GM12878 (cell line): Measurements from ENCODE around the gene DNAH9. TPM values are rescaled to one million over a fixed set of nuclear protein-coding genes. Genes with fewer than 3 reads are reported as not detected.

ENCODE experiments used
- ATAC-seq: fragments of 200-7000 bp; cut with Tn5 transposase; 3 replicates; pipeline ENCODE4 v1.9.1; 2020; ENCODE audit warnings: mild to moderate bottlenecking, moderate library complexity
- BruUV-seq: library from RNA; stranded (reverse); fragments of 400-500 nt; replicated peaks from 2 replicates; lab custom pipeline; 2021; lab: Mats Ljungman, UMichigan
- CTCF ChIA-PET: fragments of 300-600 bp; sonication (Branson Sonifier 250); formaldehyde crosslinking; extraction: SDS; loops from one replicate; lab custom pipeline; 2021; ENCODE audit warnings: inconsistent platforms; lab: Yijun Ruan, JAX
- POLR2A ChIA-PET: fragments of 350-600 bp; formaldehyde crosslinking; extraction: SDS; loops from one replicate; lab custom pipeline; 2021; ENCODE audit warnings: inconsistent platforms; lab: Charles Lee
- RAD21 ChIA-PET: fragments of 300-600 bp; sonication (Branson Sonifier 250); formaldehyde crosslinking; loops from one replicate; lab custom pipeline; 2023; ENCODE audit warnings: antibody characterized with exemption; ENCODE audit not compliant: unreplicated experiment; lab: Charles Lee
- SMC1A ChIA-PET: fragments of 300-600 bp; sonication (Branson Sonifier 250); formaldehyde crosslinking; loops from one replicate; lab custom pipeline; 2023; ENCODE audit not compliant: unreplicated experiment, uncharacterized antibody; lab: Charles Lee
- DNase-seq: peaks from one replicate; pipeline ENCODE4 v3.0.0-alpha.2; 2011; ENCODE audit warnings: low read depth, low spot score
- FAIRE-seq: peaks from 3 replicates; lab custom pipeline; 2011; peaks lifted over from hg19 to GRCh38; lab: Jason Lieb, UNC
- H2AFZ ChIP-seq: 2 replicates; pipeline ENCODE4 v1.6.0; 2011; ENCODE audit warnings: low read depth, low read length, control low read depth; ENCODE audit not compliant: control insufficient read depth
- H3K27ac ChIP-seq: 2 replicates; pipeline ENCODE4 v1.5.1; 2011; ENCODE audit warnings: control low read depth; ENCODE audit not compliant: control insufficient read depth, insufficient read depth
- H3K27me3 ChIP-seq, 2 experiments: replicated peaks in 1 of 2; 2 replicates each; pipeline versions ENCODE4 v1.6.0 to v1.6.1; 2011; ENCODE audit warnings: low read length in 1 of 2; ENCODE audit not compliant: control insufficient read depth in 2 of 2, insufficient read depth in 2 of 2
- H3K36me3 ChIP-seq, 2 experiments: 2 replicates each; pipeline ENCODE4 v1.5.1; 2011; ENCODE audit warnings: low read length in 1 of 2; ENCODE audit not compliant: control insufficient read depth in 2 of 2, insufficient read depth in 2 of 2
- H3K4me1 ChIP-seq: 2 replicates; pipeline ENCODE4 v1.6.1; 2011; ENCODE audit warnings: mild to moderate bottlenecking, low read length, moderate library complexity, mixed read lengths; ENCODE audit not compliant: control insufficient read depth, insufficient read depth
- H3K4me2 ChIP-seq: 2 replicates; pipeline ENCODE4 v1.6.0; 2011; ENCODE audit warnings: control low read depth; ENCODE audit not compliant: control insufficient read depth, insufficient read depth
- H3K4me3 ChIP-seq: fragments of 200-600 bp; sonication (generic); 2 replicates; pipeline ENCODE4 v1.5.1; 2016
- H3K79me2 ChIP-seq: 2 replicates; pipeline ENCODE4 v1.6.0; 2011; ENCODE audit warnings: low read length; ENCODE audit not compliant: control insufficient read depth, insufficient read depth
- H3K9ac ChIP-seq: 2 replicates; pipeline ENCODE4 v1.8.0; 2011; ENCODE audit warnings: low read length, control low read depth, mixed read lengths; ENCODE audit not compliant: control insufficient read depth, insufficient read depth
- H3K9me3 ChIP-seq: replicated peaks from 3 replicates; pipeline ENCODE4 v1.5.1; 2011; ENCODE audit warnings: mild to moderate bottlenecking, low read length; ENCODE audit not compliant: control insufficient read depth, insufficient read depth
- H4K20me1 ChIP-seq: 2 replicates; pipeline ENCODE4 v1.6.0; 2011; ENCODE audit not compliant: control insufficient read depth, insufficient read depth
- CHD1 ChIP-seq: IDR thresholded peaks from 2 replicates; pipeline ENCODE4 v1.6.1; 2012; ENCODE audit warnings: low read depth, low read length, improper control_type of control experiment
- CHD2 ChIP-seq: IDR thresholded peaks from 2 replicates; pipeline ENCODE4 v1.6.1; 2011; ENCODE audit warnings: low read depth, low read length, improper control_type of control experiment, borderline replicate concordance
- DPF2 ChIP-seq: fragments of 450-650 bp; IDR thresholded peaks from 2 replicates; pipeline ENCODE4 v1.6.1; 2017; ENCODE audit warnings: mild to moderate bottlenecking
- ESRRA ChIP-seq: IDR thresholded peaks from 2 replicates; pipeline ENCODE4 v1.6.1; 2012; ENCODE audit warnings: mild to moderate bottlenecking, low read length, improper control_type of control experiment
- GATAD2B ChIP-seq: fragments of 450-650 bp; conservative IDR thresholded peaks from 2 replicates; pipeline ENCODE4 v1.6.1; 2017; ENCODE audit warnings: low read depth, mild to moderate bottlenecking, moderate library complexity
- IRF5 ChIP-seq: fragments of 450-650 bp; IDR thresholded peaks from 2 replicates; pipeline ENCODE4 v1.6.1; 2017; ENCODE audit warnings: borderline replicate concordance
- MYB ChIP-seq: fragments of 150-350 bp; IDR thresholded peaks from 2 replicates; pipeline ENCODE4 v1.6.1; 2014; ENCODE audit warnings: mild to moderate bottlenecking, low read depth, low read length, borderline replicate concordance
- NR2C2 ChIP-seq: IDR thresholded peaks from 2 replicates; pipeline ENCODE4 v1.6.1; 2011; ENCODE audit warnings: borderline replicate concordance, low read depth; ENCODE audit not compliant: control insufficient read depth, insufficient read length
- SKIL ChIP-seq: fragments of 450-650 bp; IDR thresholded peaks from 2 replicates; pipeline ENCODE4 v1.6.1; 2017; ENCODE audit warnings: mild to moderate bottlenecking, low read depth, inconsistent platforms; ENCODE audit not compliant: poor library complexity, severe bottlenecking
- USF2 ChIP-seq: IDR thresholded peaks from 2 replicates; pipeline ENCODE4 v1.6.1; 2011; ENCODE audit warnings: low read depth, low read length, improper control_type of control experiment, borderline replicate concordance
- ZBTB4 ChIP-seq: fragments of 450-650 bp; formaldehyde crosslinking; IDR thresholded peaks from 2 replicates; pipeline ENCODE4 v1.4.0; 2022; ENCODE audit warnings: mild to moderate bottlenecking, moderate library complexity
- ZNF217 ChIP-seq: fragments of 450-650 bp; IDR thresholded peaks from 2 replicates; pipeline ENCODE4 v1.6.1; 2017; ENCODE audit warnings: antibody characterized with exemption, mild to moderate bottlenecking
- ZNF24 ChIP-seq: fragments of 450-650 bp; IDR thresholded peaks from 2 replicates; pipeline ENCODE4 v1.6.1; 2017; ENCODE audit warnings: antibody characterized with exemption, mild to moderate bottlenecking
- WGBS: methylation state at CpG from one replicate; pipeline ENCODE4 v1.1.6; 2016; ENCODE audit warnings: low lambda C conversion rate; ENCODE audit not compliant: insufficient replicate concordance, insufficient coverage; ENCODE audit errors: missing lambda C conversion rate; 5-methylcytosine and 5-hydroxymethylcytosine counted together
- in situ Hi-C: fragments of 300-500 bp; cut with MboI; formaldehyde crosslinking; loops from 9 replicates; pipeline ENCODE4 v1.14.3; 2018; ENCODE audit warnings: mixed read lengths
- intact Hi-C: fragments of 100-400 bp; cut with micrococcal nuclease; formaldehyde crosslinking; loops from one replicate; pipeline ENCODE4 v1.14.2; 2022; ENCODE audit not compliant: unreplicated experiment
- polyA plus RNA-seq, 11 experiments: library from polyadenylated mRNA; depleted of rRNA in 4 of 11; unstranded in 6 of 11; stranded (reverse) in 5 of 11; fragments of >200 nt; fragmentation: Nextera tagmentation in 4 of 11; fragmentation: Illumina TruSeq in 1 of 11; extraction: Ambion mirVana in 4 of 11; extraction: Trizol in 1 of 11; gene quantifications; 1 replicate in 1 of 11; 2 replicates in 10 of 11; pipeline versions ENCODE4 v1.2.1 to v1.2.3, GENCODE V29; 2011 to 2016; ENCODE audit warnings: inconsistent platforms in 2 of 11, missing spikeins in 2 of 11, low read depth in 1 of 11
- total RNA-seq, 4 experiments: library from RNA; depleted of rRNA in 3 of 4; stranded (reverse); fragments of >200 nt in 3 of 4; fragmentation: Illumina TruSeq in 1 of 4; extraction: Trizol in 1 of 4; gene quantifications; 2 replicates each; pipeline versions ENCODE4 v1.2.1 to v1.2.3, GENCODE V29; 2013 to 2021

DNAH9 gene
- total and polyA plus RNA-seq, 10 of the 15 experiments (the other 5 are each of a cell fraction or from before 2014, with no cell fraction given), result 0.10 to 0.40 (median 0.19) TPM; not detected in 7

GRCh38 chr17:11719856-11720255, 121.6 kb downstream of the DNAH9 start (continued):
- TF ChIP-seq ZBTB4 (CRISPR knock-in tag) (no peak), ZNF24 (no peak)

DNA sequence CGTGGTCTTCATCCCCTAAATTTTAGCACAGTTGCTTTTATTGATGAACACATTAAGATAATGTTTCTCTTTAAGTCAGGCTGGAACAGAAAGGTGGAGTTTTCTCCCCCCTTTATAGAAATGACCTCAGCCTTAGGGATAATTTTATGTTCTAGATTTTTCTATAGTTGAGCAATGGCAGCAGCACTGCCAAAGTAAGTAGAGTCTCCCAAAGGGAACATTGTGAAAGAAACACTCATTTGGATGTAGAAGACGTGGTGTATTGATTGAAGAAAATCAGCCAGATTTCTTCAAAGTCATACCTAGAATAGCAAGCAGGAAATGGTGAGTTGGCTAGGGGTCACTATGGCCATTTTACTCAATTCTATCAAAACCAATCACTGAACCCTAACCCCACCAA, 122.5 kb downstream of the DNAH9 start:
- in situ Hi-C loops, result no loop called here
- no peak for TF ChIP-seq IRF5
- no peak for TF ChIP-seq CHD1
- TF ChIP-seq ESRRA, result no peak
- no peak for TF ChIP-seq USF2
- TF ChIP-seq GATAD2B, result no peak
- no peak for TF ChIP-seq CHD2
- no peak for TF ChIP-seq MYB
- no peak for TF ChIP-seq SKIL
- no peak for TF ChIP-seq NR2C2
- TF ChIP-seq DPF2, result no peak
- TF ChIP-seq ZNF217, result no peak

More for the DNA sequence above, 122.5 kb downstream of the DNAH9 start:
- Histone ChIP-seq H3K9me3 (no peaks in the 10 kb centered on the region), H3K27ac (no peak overlapping the region), H4K20me1 (no peaks in the 10 kb centered on the region), H3K36me3 (no peaks in the 10 kb centered on the region), H2AFZ (no peak overlapping the region), H3K4me3 (no peak overlapping the region), H3K9ac (no peak overlapping the region), H3K4me2 (no peak overlapping the region), H3K79me2 (no peaks in the 10 kb centered on the region), H3K4me1 (no peaks in the 10 kb centered on the region), H3K27me3 (no peaks in the 10 kb centered on the region)
- no peak for FAIRE-seq
- BruUV-seq, result no TSS peak
- 2% methylated on average over 2 of the region's 2 CpGs for WGBS
- intact Hi-C loops, result no loop called here
- RAD21 ChIA-PET, result no interaction called here
- CTCF ChIA-PET, result no interaction called here
- DNase-seq, result no peak
- POLR2A ChIA-PET, result no interaction called here
- ATAC-seq, result no peak
- SMC1A ChIA-PET, result no interaction called here
